Esophagus squamous epithelium (tissue), 5 donors: ENCODE measurements around the gene NR4A1. TPM values are rescaled to one million over a fixed set of nuclear protein-coding genes. Genes with fewer than 3 reads are reported as not detected.

Experiments
- DNase-seq: peaks from one replicate; lab custom pipeline; 2025; lab: John Stamatoyannopoulos, UW
- H3K27ac ChIP-seq, 4 donors: fragments of 200-600 bp; sonication (generic); one replicate each; pipeline ENCODE4 v1.5.1; 2016 to 2019; ENCODE audit warnings: mild to moderate bottlenecking in 1 of 4
- H3K27me3 ChIP-seq, 4 donors: fragments of 200-600 bp; sonication (generic); 1 replicate in 3 of 4; 2 replicates in 1 of 4; pipeline versions ENCODE4 v1.5.1 to v1.6.0; 2017 to 2021; ENCODE audit warnings: antibody characterized with exemption in 1 of 4
- H3K36me3 ChIP-seq, 3 donors: fragments of 200-600 bp; sonication (generic); one replicate each; pipeline ENCODE4 v1.5.1; 2016 to 2019
- H3K4me1 ChIP-seq, 3 donors: fragments of 200-600 bp; sonication (generic); one replicate each; pipeline ENCODE4 v1.5.1; 2017 to 2019
- H3K4me3 ChIP-seq, 4 donors: fragments of 200-600 bp; sonication (generic); 1 replicate in 3 of 4; 2 replicates in 1 of 4; pipeline ENCODE4 v1.5.1; 2016 to 2019; ENCODE audit warnings: mild to moderate bottlenecking in 2 of 4, moderate library complexity in 1 of 4
- H3K9me3 ChIP-seq, 3 donors: fragments of 200-600 bp; sonication (generic); one replicate each; pipeline ENCODE4 v1.5.1; 2016 to 2019
- POLR2A ChIP-seq, 4 donors: fragments of 450-650 bp; IDR thresholded peaks; one replicate each; pipeline ENCODE4 v1.6.1; 2017; ENCODE audit warnings: antibody characterized with exemption in 4 of 4, mild to moderate bottlenecking in 4 of 4, moderate library complexity in 3 of 4
- WGBS, 2 donors: methylation state at CpG; one replicate each; pipeline ENCODE4 v1.1.5; 2018; 5-methylcytosine and 5-hydroxymethylcytosine counted together
- intact Hi-C: fragments of 100-400 bp; cut with DNase I; formaldehyde crosslinking; loops from one replicate; pipeline ENCODE4 v1.15.0; 2022
- total RNA-seq, 4 donors: library from RNA; depleted of rRNA; stranded (reverse); fragments of >200 nt; gene quantifications; one replicate each; pipeline ENCODE4 v1.1.0, GENCODE V29; 2016
- TF ChIP-seq, protein P1 (sequence below), 6 experiments: fragments of 450-650 bp in 4 of 6; fragments of 200-600 bp in 2 of 6; sonication (generic) in 2 of 6; IDR thresholded peaks; one replicate each; pipeline ENCODE4 v1.5.1; 2016 to 2019; ENCODE audit warnings: antibody characterized with exemption in 6 of 6, mild to moderate bottlenecking in 4 of 6, moderate library complexity in 4 of 6
- donor health status: DM: yes; HTN: yes; CAD: no.

The NR4A1 gene
- total RNA-seq, 4 donors from 2014 or later: 3.4 to 12.6 (median 5.6) TPM

DNA sequence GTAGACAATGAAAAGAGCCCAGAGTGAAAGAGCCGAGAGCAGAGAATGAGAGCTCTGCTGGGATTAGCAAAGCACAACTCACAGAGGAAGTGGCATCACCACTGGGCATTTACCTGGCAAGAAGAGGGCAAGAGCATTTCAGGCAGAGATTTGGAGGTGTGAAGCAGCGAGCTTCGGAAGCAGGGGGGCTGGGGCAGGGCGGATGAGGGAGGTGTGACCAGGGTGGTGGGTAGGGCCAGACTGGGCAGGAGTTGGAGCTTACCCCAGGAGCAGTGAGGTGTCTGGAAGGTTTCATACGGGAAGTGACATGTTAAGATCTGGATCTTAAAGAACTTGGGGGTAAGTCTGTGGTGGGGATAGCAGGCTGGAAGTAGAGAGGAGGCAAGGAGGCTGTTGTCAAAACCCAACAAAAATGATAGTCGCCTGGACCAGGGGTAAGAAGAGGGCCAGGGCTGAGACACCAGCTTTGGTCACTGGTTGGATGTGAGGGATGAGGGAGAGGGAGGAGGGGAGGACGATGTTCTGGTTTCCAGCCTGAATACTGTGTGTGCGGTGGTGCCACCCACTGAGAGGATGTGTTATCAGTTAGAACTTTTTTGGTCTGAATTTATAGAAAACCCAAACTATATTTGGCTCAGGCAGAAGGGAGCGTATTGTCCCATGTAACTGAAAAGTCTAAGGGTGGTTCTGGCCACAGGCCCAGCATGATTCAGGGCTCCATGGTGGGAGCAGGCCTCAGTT lies 33.4 kb downstream of the NR4A1 start:
- H3K4me1 ChIP-seq: peaks cover 0 to 35% (median 20%) of the 10 kb centered on the region in 3 donors
- no peak for TF ChIP-seq POLR2A (IDR thresholded peaks at IDR 0.05)
- TF ChIP-seq, protein P1, sequence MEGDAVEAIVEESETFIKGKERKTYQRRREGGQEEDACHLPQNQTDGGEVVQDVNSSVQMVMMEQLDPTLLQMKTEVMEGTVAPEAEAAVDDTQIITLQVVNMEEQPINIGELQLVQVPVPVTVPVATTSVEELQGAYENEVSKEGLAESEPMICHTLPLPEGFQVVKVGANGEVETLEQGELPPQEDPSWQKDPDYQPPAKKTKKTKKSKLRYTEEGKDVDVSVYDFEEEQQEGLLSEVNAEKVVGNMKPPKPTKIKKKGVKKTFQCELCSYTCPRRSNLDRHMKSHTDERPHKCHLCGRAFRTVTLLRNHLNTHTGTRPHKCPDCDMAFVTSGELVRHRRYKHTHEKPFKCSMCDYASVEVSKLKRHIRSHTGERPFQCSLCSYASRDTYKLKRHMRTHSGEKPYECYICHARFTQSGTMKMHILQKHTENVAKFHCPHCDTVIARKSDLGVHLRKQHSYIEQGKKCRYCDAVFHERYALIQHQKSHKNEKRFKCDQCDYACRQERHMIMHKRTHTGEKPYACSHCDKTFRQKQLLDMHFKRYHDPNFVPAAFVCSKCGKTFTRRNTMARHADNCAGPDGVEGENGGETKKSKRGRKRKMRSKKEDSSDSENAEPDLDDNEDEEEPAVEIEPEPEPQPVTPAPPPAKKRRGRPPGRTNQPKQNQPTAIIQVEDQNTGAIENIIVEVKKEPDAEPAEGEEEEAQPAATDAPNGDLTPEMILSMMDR (IDR thresholded peaks at IDR 0.05): no peak
- H3K9me3 ChIP-seq: no peaks in the 10 kb centered on the region
- intact Hi-C loops: loop anchor here (5.0 kb wide), 1 partner anchor 57 kb away; no protein-coding TSS in a partner anchor
- H3K4me3 ChIP-seq: no peak overlapping the region
- DNase-seq: no peak
- peaks cover 0 to 42% (median 0%) of the 10 kb centered on the region in 4 donors for H3K27me3 ChIP-seq
- H3K36me3 ChIP-seq: peaks cover 0 to 8% (median 0%) of the 10 kb centered on the region in 3 donors
- 86 to 88% methylated on average over 9 of the region's 9 CpGs for WGBS, 2 donors
- H3K27ac ChIP-seq: no peak overlapping the region

DNA sequence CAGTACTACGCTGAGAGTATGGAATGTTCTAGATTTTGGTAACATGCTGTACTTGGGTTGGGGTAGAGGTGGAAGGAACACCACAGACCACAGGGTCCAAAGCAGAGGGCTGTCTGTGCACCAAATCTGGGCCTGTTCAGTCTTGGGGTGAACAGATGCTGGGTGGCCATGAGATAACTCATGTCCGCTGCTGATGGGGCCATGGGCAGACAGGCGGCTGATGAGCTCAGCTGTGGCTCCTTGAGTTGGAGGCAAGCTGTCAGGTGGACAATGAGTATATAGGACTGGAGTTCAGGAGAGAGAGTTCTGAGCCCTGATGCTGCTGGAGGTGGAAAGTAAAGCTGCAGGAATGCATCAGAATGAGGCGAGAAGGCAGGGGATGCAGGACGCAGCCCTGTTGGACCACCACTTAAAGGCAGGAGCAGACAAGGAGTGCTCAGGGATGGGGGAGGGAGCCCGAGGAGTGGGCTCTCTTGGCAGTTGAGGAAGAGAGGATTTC lies 34.5 kb downstream of the NR4A1 start:
- peaks cover 0 to 53% (median 0%) of the 10 kb centered on the region in 4 donors for H3K27me3 ChIP-seq
- TF ChIP-seq, protein P1 (IDR thresholded peaks at IDR 0.05): no peak
- TF ChIP-seq POLR2A (IDR thresholded peaks at IDR 0.05): no peak
- H3K9me3 ChIP-seq: no peaks in the 10 kb centered on the region
- peaks cover 0 to 26% (median 20%) of the 10 kb centered on the region in 3 donors for H3K4me1 ChIP-seq
- no peak for DNase-seq
- WGBS, 2 donors: 70 to 81% methylated on average over 5 of the region's 6 CpGs
- H3K36me3 ChIP-seq: no peaks in the 10 kb centered on the region
- no peak overlapping the region for H3K27ac ChIP-seq
- intact Hi-C loops: no loop called here
- H3K4me3 ChIP-seq: no peak overlapping the region

DNA sequence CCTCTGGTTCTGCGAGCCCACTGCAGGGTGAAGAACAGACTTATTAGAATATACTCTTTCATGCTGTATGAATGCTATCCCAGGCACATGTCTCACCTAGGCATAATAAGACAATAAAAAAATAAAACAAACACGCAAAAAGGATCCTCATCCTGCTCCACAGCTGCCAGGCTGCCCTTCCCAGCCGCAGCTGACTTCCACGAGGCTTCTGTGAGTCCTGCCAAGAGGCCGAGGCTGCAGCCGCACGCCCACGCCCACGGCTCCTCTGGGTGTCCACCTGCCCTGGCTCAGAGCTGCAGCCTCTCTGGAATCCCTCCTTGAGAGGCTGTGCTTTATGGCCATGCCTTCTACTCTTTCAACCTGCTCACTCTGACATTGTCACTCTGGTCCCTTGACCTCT lies 35.1 kb downstream of the NR4A1 start:
- WGBS, 2 donors: 30 to 43% methylated on average over 8 to 9 of the region's 9 CpGs
- Histone ChIP-seq H3K4me3 (no peak overlapping the region), H3K4me1 (peaks cover 0 to 20% (median 14%) of the 10 kb centered on the region in 3 donors), H3K36me3 (no peaks in the 10 kb centered on the region), H3K27me3 (peaks cover 0 to 59% (median 0%) of the 10 kb centered on the region in 4 donors), H3K27ac (no peak overlapping the region), H3K9me3 (no peaks in the 10 kb centered on the region)
- intact Hi-C loops: no loop called here
- no peak for DNase-seq
- TF ChIP-seq POLR2A (IDR thresholded peaks at IDR 0.05): no peak
- TF ChIP-seq, protein P1 (IDR thresholded peaks at IDR 0.05): no peak

DNA sequence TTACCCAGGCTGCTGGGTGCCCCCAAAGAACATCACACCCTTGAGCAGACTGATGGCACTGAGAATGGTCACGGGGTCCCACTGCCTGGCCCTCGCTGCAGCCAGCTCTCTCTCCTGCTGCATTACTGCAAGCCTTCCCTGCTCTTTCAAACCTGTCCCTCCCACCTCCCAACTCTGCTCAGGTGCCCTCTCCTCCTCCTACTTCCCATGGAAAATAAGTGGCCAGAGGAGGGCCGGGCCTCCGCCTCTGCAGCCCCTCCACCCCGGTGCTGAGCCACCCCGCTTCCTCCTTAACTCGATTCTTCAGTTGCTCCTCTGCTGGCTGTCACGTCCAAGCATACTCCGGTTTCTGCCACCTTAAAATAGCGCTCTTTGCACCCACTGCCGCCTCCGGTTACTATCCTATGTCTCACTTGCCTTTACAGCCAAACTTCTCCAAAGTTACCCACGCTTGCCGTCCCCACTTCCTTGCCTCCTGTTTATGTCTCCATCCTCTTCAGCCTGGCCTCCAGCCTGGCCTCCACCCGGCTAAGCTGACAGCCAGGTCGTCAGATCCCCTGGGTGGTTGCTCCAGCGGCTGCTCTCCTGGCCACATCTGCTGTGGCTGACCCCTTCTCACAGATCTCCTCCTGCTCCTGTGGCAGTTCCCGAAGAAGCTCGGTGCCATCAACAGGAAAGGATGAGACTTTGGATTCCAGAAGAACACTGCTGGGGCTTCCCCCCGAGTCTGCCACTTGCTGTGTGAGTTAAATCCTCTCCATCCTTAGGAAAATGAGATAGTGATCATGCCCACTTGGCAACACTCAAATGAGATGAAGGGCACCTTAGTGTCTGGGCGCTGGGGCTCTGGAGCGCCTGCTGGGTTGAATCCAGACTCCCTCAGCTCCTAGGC lies 35.9 kb downstream of the NR4A1 start:
- H3K9me3 ChIP-seq: no peaks in the 10 kb centered on the region
- H3K27ac ChIP-seq: no peak overlapping the region
- H3K36me3 ChIP-seq: no peaks in the 10 kb centered on the region
- TF ChIP-seq, protein P1 (IDR thresholded peaks at IDR 0.05): no peak
- no peak for TF ChIP-seq POLR2A (IDR thresholded peaks at IDR 0.05)
- H3K4me1 ChIP-seq: peaks cover 0 to 12% (median 7%) of the 10 kb centered on the region in 3 donors
- H3K4me3 ChIP-seq: no peak overlapping the region
- 70 to 80% methylated on average over 17 to 20 of the region's 22 CpGs for WGBS, 2 donors
- DNase-seq: no peak
- peaks cover 0 to 66% (median 0%) of the 10 kb centered on the region in 4 donors for H3K27me3 ChIP-seq
- intact Hi-C loops: no loop called here
